ENCODE data around the gene ACOT11.
A peak's percentile ranks its signal among the peaks of the same experiment; 100 is the strongest.

ACOT11 gene

DNA sequence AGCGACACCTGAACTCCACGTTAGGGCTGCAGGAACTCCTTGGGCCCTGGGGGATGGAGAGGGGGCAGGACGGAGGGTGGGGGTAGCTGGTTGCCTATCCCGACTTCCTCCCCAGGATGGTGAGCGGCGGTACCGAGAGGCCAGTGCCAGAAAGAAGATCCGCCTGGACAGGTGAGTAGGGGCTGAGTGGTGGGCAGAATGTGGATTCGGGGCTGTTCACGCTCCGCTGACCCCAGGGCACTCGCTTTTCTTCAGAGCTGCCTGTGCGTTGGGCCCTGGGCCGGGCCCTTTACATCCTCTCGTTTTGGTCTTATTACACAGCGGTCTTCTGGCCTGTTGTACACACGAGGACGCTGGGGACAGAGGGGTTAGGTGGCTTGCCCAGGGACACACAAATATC, 54.5 kb downstream of the ACOT11 start:
- Histone ChIP-seq H3K27ac (replicated peaks) (no peak overlapping the region), H3K4me3 (replicated peaks; ENCODE audit: insufficient read depth, low read length) (no peak overlapping the region), H3K27me3 (ENCODE audit: insufficient read depth, poor library complexity, severe bottlenecking) (no peaks in the 10 kb centered on the region)
- TF ChIP-seq, protein P1, sequence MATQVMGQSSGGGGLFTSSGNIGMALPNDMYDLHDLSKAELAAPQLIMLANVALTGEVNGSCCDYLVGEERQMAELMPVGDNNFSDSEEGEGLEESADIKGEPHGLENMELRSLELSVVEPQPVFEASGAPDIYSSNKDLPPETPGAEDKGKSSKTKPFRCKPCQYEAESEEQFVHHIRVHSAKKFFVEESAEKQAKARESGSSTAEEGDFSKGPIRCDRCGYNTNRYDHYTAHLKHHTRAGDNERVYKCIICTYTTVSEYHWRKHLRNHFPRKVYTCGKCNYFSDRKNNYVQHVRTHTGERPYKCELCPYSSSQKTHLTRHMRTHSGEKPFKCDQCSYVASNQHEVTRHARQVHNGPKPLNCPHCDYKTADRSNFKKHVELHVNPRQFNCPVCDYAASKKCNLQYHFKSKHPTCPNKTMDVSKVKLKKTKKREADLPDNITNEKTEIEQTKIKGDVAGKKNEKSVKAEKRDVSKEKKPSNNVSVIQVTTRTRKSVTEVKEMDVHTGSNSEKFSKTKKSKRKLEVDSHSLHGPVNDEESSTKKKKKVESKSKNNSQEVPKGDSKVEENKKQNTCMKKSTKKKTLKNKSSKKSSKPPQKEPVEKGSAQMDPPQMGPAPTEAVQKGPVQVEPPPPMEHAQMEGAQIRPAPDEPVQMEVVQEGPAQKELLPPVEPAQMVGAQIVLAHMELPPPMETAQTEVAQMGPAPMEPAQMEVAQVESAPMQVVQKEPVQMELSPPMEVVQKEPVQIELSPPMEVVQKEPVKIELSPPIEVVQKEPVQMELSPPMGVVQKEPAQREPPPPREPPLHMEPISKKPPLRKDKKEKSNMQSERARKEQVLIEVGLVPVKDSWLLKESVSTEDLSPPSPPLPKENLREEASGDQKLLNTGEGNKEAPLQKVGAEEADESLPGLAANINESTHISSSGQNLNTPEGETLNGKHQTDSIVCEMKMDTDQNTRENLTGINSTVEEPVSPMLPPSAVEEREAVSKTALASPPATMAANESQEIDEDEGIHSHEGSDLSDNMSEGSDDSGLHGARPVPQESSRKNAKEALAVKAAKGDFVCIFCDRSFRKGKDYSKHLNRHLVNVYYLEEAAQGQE (IDR thresholded peaks at IDR 0.05; ENCODE audit: insufficient replicate concordance, low read depth): no peak
- TF ChIP-seq POLR2AphosphoS5 (IDR thresholded peaks at IDR 0.05; ENCODE audit: low read depth) (no peak), GABPA (IDR thresholded peaks at IDR 0.05; ENCODE audit: low read depth) (no peak), SPI1 (IDR thresholded peaks at IDR 0.05; ENCODE audit: borderline replicate concordance, low read depth) (no peak)
- TF ChIP-seq, protein P2, sequence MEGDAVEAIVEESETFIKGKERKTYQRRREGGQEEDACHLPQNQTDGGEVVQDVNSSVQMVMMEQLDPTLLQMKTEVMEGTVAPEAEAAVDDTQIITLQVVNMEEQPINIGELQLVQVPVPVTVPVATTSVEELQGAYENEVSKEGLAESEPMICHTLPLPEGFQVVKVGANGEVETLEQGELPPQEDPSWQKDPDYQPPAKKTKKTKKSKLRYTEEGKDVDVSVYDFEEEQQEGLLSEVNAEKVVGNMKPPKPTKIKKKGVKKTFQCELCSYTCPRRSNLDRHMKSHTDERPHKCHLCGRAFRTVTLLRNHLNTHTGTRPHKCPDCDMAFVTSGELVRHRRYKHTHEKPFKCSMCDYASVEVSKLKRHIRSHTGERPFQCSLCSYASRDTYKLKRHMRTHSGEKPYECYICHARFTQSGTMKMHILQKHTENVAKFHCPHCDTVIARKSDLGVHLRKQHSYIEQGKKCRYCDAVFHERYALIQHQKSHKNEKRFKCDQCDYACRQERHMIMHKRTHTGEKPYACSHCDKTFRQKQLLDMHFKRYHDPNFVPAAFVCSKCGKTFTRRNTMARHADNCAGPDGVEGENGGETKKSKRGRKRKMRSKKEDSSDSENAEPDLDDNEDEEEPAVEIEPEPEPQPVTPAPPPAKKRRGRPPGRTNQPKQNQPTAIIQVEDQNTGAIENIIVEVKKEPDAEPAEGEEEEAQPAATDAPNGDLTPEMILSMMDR (IDR thresholded peaks at IDR 0.05; ENCODE audit: insufficient read depth, low read length): no peak
- no peak for DNase-seq (ENCODE audit: low read depth in 1 of 2, low spot score in 1 of 2)

DNA sequence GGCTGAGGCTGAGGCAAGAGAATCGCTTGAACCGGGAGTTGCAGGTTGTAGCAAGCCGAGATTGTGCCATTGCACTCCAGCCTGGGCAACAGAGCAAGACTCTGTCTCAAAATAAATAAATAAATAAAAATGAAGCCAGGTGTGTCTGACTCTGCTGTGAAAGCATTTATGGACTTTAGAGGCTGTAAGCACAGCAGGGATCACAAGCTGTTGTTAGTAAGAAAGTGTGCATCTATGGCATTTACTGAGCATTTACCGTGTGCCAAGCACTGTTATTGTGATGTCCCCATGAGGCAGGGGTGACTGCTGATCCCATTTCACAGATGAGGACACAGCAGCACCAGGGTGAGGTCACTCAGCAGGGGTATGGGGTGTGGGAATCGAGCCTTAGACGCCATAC, 55.2 kb downstream of the ACOT11 start:
- no peak overlapping the region for H3K27ac ChIP-seq (replicated peaks)
- no peak overlapping the region for H3K4me3 ChIP-seq (replicated peaks; ENCODE audit: insufficient read depth, low read length)
- no peak for DNase-seq (ENCODE audit: low read depth in 1 of 2, low spot score in 1 of 2)
- TF ChIP-seq, protein P2 (IDR thresholded peaks at IDR 0.05; ENCODE audit: insufficient read depth, low read length): no peak
- TF ChIP-seq, protein P1 (IDR thresholded peaks at IDR 0.05; ENCODE audit: insufficient replicate concordance, low read depth): no peak
- TF ChIP-seq POLR2AphosphoS5 (IDR thresholded peaks at IDR 0.05; ENCODE audit: low read depth) (no peak), GABPA (IDR thresholded peaks at IDR 0.05; ENCODE audit: low read depth) (no peak), SPI1 (IDR thresholded peaks at IDR 0.05; ENCODE audit: borderline replicate concordance, low read depth) (no peak)
- no peaks in the 10 kb centered on the region for H3K27me3 ChIP-seq (ENCODE audit: insufficient read depth, poor library complexity, severe bottlenecking)

DNA sequence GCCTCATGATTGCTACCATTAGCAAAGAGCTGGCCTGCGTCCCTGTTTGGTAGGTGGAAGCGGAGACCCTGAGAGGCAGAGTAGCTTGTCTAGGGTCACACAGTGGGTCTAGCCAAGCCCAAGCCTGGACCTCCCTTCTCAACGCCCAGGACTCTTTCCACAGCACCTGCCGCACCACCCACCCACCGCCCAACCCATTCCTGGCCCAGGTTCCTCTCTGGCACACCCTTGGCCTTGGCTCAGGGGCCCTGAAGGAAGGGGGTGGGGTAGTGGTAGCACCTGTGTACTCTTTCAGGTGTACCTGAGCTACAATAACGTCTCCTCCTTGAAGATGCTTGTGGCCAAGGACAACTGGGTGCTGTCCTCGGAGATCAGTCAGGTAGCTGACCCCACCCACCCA, 56.0 kb downstream of the ACOT11 start:
- DNase-seq (ENCODE audit: low read depth in 1 of 2, low spot score in 1 of 2): no peak
- Histone ChIP-seq H3K27me3 (ENCODE audit: insufficient read depth, poor library complexity, severe bottlenecking) (no peaks in the 10 kb centered on the region), H3K27ac (replicated peaks) (peak overlapping the region; percentile 29), H3K4me3 (replicated peaks; ENCODE audit: insufficient read depth, low read length) (no peak overlapping the region)
- TF ChIP-seq, protein P1 (IDR thresholded peaks at IDR 0.05; ENCODE audit: insufficient replicate concordance, low read depth): no peak
- TF ChIP-seq, protein P2 (IDR thresholded peaks at IDR 0.05; ENCODE audit: insufficient read depth, low read length): no peak

All from HL-60 (cell line).